Activated T-cell treated with anti-CD3 and anti-CD28 coated beads, Interleukin-2, amount 50 U/mL, for 72 hours (primary cell): ENCODE measurements around the gene UCK1. TPM values are rescaled to one million over a fixed set of nuclear protein-coding genes. Genes with fewer than 3 reads are reported as not detected.

Experiments
- ATAC-seq, 2 donors: fragments of 150-1000 bp; cut with Tn5 transposase; replicated peaks in 1 of 2; 2 replicates each; pipeline ENCODE4 v1.10.0; 2021; ENCODE audit warnings: moderate library complexity in 2 of 2, mild to moderate bottlenecking in 1 of 2
- DNase-seq, 2 donors: peaks; one replicate each; pipeline ENCODE4 v3.0.0; 2021 to 2022; ENCODE audit warnings: mixed read lengths in 1 of 2
- H3K27ac Mint-ChIP-seq: one replicate; pipeline ENCODE4 v1.8.0; 2022; ENCODE audit warnings: mild to moderate bottlenecking, moderate library complexity, mixed read lengths
- H3K27me3 Mint-ChIP-seq: one replicate; pipeline ENCODE4 v1.8.0; 2022; ENCODE audit warnings: low read depth, mixed read lengths
- H3K36me3 Mint-ChIP-seq, 2 donors: one replicate each; pipeline ENCODE4 v1.8.0; 2022; ENCODE audit warnings: mixed read lengths in 2 of 2, mild to moderate bottlenecking in 1 of 2; ENCODE audit not compliant: insufficient read depth in 2 of 2
- H3K4me1 Mint-ChIP-seq: one replicate; pipeline ENCODE4 v1.8.0; 2022; ENCODE audit warnings: low read depth, mixed read lengths
- H3K4me3 Mint-ChIP-seq, 2 donors: one replicate each; pipeline ENCODE4 v1.8.0; 2022; ENCODE audit warnings: mild to moderate bottlenecking in 2 of 2, mixed read lengths in 2 of 2, moderate library complexity in 2 of 2
- H3K9me3 Mint-ChIP-seq, 2 donors: one replicate each; pipeline ENCODE4 v1.8.0; 2022; ENCODE audit warnings: mixed read lengths in 2 of 2
- total RNA-seq, 2 donors: library from RNA; stranded (reverse); gene quantifications; one replicate each; pipeline ENCODE4 v1.2.3, GENCODE V29; 2022

UCK1 gene
- total RNA-seq, result 10 to 100 TPM; 19.2 to 29.7 TPM

DNA sequence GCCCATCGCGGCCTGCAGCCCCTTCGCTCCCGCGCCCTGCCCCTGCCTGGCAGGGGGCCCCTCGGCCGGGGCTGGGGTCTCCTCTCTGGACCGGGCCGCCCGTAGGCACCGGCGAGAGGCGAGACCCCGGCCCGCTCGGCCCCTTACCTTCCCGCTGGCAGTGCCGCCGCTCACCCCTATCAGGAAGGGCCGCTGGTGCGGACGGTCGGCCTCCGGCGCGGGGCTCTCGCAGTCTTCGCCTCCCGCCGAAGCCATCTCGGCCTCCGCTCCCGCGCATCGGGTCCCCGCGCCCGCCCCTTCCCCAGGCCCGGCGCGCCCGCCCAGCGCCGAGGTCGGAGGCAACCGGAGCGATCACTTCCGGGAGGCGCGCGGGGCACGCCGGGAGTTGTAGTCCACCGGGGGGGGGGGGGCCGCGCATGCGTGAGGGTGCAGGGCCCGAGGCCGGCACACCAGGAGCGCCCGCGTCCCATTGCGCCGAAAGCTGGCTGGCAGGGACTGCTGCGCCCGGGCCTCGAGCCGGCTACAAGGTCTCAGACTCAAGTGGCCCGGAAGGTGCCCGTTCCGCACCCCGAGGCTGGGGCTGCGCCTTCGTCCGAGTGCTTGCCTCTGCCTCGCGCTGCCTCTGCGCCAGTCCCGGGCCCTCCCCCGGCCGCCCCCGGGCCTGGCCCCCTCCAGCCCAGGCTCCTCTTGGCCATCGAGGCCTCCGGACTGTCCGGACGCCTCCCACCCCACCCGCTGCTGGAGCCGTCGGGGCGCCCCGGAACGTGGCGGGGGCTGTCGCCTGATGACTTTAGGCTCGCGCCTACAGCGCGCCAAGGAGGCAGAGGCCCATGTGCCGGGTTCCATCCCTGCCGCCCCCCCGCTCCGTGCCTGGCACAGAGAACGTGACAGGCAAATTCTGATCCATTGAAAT lies at the start of gene UCK1:
Gene UCK1 (minus strand): TSS at position 344 of the 913 bp plus-strand sequence. CDS start 89 bp downstream, at position 255.
- no peaks in the 10 kb centered on the region for H3K27me3 Mint-ChIP-seq
- peaks cover 21% of the 10 kb centered on the region for H3K4me1 Mint-ChIP-seq
- peak; percentile 97 to 98 for ATAC-seq
- no peak within 1 kb of the TSS for H3K27ac Mint-ChIP-seq
- H3K36me3 Mint-ChIP-seq, result peaks cover 0 to 2% of the 10 kb centered on the region in 2 donors
- H3K9me3 Mint-ChIP-seq, result no peaks in the 10 kb centered on the region
- H3K4me3 Mint-ChIP-seq, result peak within 1 kb of the TSS; percentile 84 to 89
- peak; percentile 82 to 85 for DNase-seq

DNA sequence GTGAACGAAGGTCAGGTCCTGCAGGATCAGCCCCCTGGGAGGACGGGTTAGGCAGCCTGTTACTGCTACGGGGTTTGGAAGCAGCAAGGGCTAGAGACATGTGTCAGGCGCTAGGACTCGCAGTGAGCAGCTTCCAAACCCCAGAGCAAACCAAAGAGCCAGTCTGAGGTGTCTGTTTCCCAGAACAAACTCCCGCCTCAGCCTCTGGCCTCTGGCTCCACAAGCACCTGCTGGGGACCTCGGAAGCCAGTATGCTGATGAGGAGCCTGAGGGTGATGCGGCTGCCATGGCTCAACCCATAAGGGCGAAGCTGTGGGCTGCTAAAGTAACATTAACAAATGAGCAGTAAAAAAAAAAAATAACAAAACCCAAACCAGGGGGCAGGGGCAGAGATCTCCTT lies 49.3 kb upstream of the UCK1 start:
- H3K36me3 Mint-ChIP-seq, result peaks cover 7 to 33% of the 10 kb centered on the region in 2 donors
- ATAC-seq, result no peak
- DNase-seq, result no peak
- no peaks in the 10 kb centered on the region for H3K27me3 Mint-ChIP-seq
- H3K4me1 Mint-ChIP-seq, result peaks cover 34% of the 10 kb centered on the region
- H3K9me3 Mint-ChIP-seq, result no peaks in the 10 kb centered on the region
- no peak overlapping the region for H3K27ac Mint-ChIP-seq
- H3K4me3 Mint-ChIP-seq, result no peak overlapping the region

DNA sequence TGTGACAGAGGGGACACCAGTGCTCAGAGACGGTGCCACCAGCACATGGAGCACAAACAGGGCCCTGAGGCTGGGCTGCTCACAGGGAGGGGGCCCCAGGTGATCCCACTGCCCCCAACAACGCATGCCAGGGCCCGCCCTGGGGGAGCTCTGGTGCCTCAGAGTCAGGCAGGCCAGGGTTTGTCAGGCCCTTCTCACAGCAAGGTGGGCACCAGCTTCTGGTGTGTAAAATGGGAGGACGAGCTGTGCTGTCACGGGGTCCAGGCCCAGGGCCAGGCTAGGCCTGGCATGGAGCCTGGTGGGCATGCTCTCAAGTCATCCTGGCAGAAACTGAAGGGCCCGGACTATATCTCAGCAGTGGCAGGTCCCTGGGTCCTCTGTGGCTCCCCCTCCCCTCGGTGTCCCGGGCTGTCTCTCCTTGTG lies 48.7 kb upstream of the UCK1 start:
- Mint-ChIP-seq H3K4me3 (peak overlapping the region; percentile 60 to 61), H3K36me3 (peaks cover 7 to 30% of the 10 kb centered on the region in 2 donors), H3K9me3 (no peaks in the 10 kb centered on the region), H3K27ac (no peak overlapping the region), H3K27me3 (no peaks in the 10 kb centered on the region), H3K4me1 (peaks cover 29% of the 10 kb centered on the region)
- DNase-seq (no peak), ATAC-seq (no peak)

DNA sequence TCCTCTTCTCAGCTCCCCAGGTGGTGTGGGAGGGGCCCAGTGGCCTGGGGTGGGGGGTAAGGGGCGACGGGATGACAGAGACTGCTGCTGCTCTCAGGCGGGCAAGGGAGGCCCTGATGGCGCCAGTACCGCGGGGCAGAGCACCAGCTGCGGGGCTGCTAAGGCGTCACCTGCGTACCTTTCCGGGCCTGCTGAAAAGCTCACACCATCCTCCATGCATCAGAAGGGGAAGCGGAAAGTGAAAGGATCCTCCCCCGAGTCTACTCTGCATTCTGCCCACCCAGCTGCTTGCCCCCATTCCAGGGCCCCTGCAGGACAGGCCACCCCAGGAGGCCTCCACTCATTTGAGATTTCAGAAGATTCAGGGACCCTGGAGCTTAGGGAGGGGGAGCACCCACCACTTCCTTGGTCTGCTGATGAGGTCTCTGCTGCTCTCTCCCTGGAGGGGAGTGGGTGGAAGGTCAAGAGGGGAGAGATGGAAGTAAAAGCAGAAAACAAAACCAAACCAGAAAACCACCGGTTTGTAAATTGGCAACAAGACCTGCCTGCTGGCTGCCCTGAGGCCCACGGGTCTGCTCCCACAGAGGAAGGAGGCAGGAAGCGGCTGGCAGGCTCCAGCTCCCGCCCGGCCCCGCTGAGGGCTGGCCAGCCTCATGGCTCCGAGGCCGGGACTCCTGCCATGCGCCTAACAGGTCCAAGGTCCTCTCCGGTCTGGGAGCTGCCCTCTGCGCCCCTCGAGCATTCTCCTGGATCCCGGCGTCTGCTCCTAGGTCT lies 47.9 kb upstream of the UCK1 start:
- Mint-ChIP-seq H3K4me3 (peak overlapping the region; percentile 60 to 61), H3K27ac (peak overlapping the region; percentile 85)
- DNase-seq, result peak; percentile 20 to 33

DNA sequence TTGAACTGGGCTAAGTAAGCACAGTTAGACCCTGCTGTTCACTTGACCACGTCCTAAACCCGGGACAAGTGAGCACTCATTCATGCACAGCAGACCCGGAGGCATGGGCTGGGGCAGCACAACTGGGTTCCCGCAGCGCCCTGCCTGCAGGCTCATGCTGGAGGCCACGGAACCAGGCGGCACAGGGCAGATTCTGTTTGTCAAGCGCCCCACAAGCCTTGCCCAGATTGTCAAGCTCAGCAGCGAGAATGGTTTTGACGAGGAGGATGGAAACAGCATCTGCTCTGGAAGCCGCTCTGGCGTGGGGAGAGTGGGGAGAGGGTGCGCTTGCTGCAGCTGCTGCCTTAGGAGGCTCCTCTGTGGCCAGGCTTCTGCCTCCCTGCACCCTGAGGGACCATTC lies 47.0 kb upstream of the UCK1 start:
- DNase-seq, result no peak
- Mint-ChIP-seq H3K4me1 (peaks cover 24% of the 10 kb centered on the region), H3K4me3 (peak overlapping the region in 1 of 2 donors; percentile 37), H3K27me3 (no peaks in the 10 kb centered on the region), H3K27ac (no peak overlapping the region), H3K36me3 (peaks cover 7 to 25% of the 10 kb centered on the region in 2 donors), H3K9me3 (no peaks in the 10 kb centered on the region)
- ATAC-seq, result no peak

More for the DNA sequence above, 47.9 kb upstream of the UCK1 start:
- peaks cover 24% of the 10 kb centered on the region for H3K4me1 Mint-ChIP-seq
- no peaks in the 10 kb centered on the region for H3K9me3 Mint-ChIP-seq
- H3K27me3 Mint-ChIP-seq, result no peaks in the 10 kb centered on the region
- peaks cover 7 to 29% of the 10 kb centered on the region in 2 donors for H3K36me3 Mint-ChIP-seq
- peak; percentile 61 to 73 for ATAC-seq

DNA sequence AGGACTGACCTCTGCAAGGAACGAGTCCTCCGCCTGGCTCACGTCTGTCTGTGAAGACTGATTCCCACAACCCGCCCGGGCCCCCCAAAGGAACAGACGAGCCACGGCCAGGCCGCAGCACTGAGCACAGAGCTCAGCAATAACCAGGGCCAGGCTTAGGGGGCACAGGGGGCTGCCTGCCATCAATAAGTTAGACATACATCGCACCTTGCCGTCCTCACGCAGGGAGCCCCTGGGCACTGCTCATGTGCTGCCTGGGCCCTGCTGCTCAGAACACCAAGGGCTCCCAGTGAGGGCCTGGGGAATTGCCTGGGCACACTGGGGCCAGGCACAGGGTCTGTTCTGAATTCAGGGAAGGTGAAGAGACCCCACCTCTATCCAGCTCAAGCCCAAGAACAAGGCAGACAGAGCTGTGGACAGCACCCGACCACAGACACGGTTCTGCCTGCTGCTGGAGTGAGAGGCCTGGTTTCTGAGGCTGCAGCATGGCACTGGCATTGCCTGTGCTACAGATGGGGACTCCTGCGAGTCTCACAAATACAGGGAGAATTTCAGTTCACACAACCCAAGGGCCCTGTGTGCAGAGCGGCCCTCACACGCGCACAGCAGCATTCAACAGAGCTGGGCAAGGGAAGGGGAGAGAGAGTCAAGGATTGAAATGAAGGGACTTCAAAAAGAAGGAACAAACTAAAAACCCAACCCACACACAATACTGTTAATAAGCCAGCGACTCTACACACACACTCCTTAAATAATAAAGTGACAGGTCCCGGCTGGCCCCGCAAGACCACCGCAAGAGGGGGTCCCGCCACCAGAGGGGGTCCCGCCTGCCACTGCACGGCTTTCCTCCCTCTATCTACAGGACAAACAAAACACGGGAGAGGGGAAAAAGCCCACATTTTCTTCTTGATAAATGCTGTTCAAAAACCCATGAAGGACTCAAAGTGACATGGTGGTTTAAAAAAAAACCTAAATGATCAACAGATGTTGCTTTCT lies 46.2 kb upstream of the UCK1 start:
- H3K9me3 Mint-ChIP-seq, result no peaks in the 10 kb centered on the region
- H3K36me3 Mint-ChIP-seq, result peaks cover 7 to 24% of the 10 kb centered on the region in 2 donors
- peak overlapping the region; percentile 77 for H3K27ac Mint-ChIP-seq
- no peaks in the 10 kb centered on the region for H3K27me3 Mint-ChIP-seq
- ATAC-seq, result no peak
- no peak overlapping the region for H3K4me3 Mint-ChIP-seq
- H3K4me1 Mint-ChIP-seq, result peaks cover 24% of the 10 kb centered on the region
- DNase-seq, result no peak

DNA sequence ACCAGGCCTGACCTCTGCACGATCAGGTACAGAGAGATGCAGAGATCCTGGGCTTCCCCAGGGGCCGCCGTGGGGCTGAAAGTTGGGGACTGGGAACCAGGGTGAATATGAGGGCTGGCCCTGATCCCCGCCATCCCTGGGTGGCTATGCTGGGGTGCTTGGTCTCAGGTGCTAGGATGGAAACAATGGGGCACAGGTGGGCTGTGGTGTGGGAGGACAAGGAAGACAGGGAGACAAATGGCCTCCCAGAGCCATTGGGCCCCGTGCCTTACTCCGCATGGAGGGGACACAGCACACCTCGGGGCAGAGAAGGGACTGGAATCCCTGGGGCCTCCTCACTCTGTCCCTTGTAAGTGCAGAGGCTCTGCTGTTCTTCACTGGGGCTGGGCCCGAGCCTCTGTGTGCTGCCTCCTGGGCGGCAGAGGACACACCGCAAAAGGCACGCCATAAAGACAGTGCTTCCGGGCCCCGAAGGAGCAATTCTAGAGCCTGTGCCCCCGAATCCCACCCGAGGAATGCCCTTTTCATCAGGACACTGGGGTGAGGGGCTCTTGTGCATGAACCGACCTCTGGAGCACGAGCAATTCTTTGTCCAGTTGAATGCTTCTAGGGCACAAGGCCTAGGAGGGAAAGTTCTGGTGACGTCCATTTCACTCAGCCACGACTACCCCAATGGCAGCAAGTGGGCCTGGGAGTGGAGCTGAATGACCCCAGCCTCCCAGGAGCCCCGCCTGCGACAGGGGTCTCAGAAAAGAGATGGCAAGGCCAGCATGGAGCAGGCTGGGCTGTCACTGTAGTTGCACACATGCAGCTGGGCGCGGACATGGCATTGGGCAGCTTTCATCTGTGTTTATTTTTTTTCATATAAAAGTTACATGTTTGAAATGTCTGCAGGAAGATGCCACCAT lies 45.1 kb upstream of the UCK1 start:
- ATAC-seq (no peak), DNase-seq (no peak)
- H3K36me3 Mint-ChIP-seq, result peaks cover 5 to 21% of the 10 kb centered on the region in 2 donors
- H3K27ac Mint-ChIP-seq, result no peak overlapping the region
- peaks cover 24% of the 10 kb centered on the region for H3K4me1 Mint-ChIP-seq
- no peaks in the 10 kb centered on the region for H3K9me3 Mint-ChIP-seq
- H3K4me3 Mint-ChIP-seq, result no peak overlapping the region
- no peaks in the 10 kb centered on the region for H3K27me3 Mint-ChIP-seq

DNA sequence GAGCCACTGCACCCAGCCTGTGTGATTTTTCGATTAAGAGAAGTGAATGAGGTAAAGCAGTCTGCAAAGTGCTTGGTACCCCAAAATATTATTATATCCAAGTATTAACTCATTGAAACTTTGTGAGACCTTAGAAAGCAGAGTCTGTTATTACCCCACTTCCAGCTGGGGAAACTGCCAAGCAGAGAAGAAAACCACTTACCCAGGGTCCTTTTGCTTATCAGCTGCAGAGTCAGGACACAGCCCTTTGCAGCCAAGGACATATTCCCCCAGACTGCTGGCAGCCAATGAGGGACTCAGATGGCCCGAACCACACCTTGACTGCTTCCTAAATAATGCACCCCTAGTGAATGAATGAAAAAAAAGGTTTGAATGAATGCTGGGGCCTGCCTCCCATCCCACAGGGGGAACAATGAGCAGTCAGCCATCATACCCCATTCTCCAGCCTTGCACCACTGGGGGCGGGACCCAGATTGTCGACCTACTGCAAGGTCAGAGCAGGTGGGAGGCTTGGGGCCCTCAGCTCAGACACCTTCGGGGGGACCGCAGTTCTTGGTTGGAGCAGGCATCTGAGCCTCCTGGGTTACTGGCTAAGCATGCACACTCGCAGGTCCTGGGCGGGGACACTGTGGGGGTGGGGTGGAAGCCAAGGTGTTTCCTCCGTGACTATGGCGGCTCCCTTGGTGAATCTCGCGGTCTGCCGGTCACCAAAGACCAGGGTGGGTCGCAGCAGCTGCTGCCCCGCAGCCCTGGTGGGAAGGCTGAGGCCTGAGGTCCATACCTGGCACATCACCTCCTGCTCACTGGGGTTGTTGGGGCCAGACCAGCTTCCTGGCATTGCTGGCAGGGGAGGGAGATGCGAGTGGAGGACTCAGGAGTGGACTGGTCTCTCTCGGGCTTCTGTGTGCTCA lies 43.9 kb upstream of the UCK1 start:
- ATAC-seq, result no peak
- DNase-seq, result no peak
- H3K4me1 Mint-ChIP-seq, result peaks cover 24% of the 10 kb centered on the region
- no peak overlapping the region for H3K27ac Mint-ChIP-seq
- no peaks in the 10 kb centered on the region for H3K27me3 Mint-ChIP-seq
- H3K4me3 Mint-ChIP-seq, result no peak overlapping the region
- no peaks in the 10 kb centered on the region for H3K9me3 Mint-ChIP-seq
- H3K36me3 Mint-ChIP-seq, result peaks cover 3 to 21% of the 10 kb centered on the region in 2 donors

DNA sequence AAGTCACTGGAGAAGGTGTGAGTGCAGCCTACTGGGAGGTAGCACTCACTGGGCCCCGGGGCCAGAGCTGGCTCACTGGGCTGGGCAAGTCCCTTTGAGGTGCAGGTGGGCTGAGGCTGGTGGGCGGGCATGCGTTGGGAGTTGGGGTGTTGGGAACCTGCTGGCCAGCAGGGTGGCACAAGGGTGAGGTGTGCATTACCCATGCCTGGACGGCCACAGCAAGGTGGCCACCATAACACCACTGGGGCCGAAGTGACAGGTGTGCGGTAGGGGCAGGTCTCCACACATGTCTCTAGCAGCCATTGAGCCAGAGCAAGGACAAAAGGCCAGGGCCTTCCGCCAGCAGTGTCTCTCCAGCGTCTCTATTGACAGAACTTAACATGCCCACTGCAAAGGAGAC lies 36.8 kb upstream of the UCK1 start:
- DNase-seq, result no peak
- H3K27me3 Mint-ChIP-seq, result no peaks in the 10 kb centered on the region
- H3K36me3 Mint-ChIP-seq, result peaks cover 2 to 11% of the 10 kb centered on the region in 2 donors
- H3K27ac Mint-ChIP-seq, result no peak overlapping the region
- H3K4me1 Mint-ChIP-seq, result peaks cover 15% of the 10 kb centered on the region
- no peaks in the 10 kb centered on the region for H3K9me3 Mint-ChIP-seq
- no peak overlapping the region for H3K4me3 Mint-ChIP-seq
- ATAC-seq, result peak; percentile 26 to 46

DNA sequence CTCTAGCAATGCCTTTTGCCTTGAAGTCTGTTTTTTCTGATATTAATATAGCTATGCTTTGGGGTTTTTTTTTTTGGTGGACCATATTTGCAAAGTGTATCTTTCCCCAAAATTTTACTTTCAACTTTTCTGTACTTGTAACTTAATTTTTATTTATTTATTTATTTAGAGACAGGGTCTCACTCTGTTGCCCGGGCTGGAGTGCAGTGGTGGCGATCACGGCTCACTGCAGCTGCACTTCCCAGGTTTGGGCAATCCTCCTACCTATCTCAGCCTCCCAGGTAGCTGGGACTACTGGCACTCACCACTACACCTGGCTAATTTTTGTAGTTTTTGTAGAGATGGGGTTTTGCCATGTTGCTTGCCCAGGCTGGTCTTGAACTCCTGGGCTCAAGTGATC lies 35.1 kb upstream of the UCK1 start:
- Mint-ChIP-seq H3K4me1 (peaks cover 15% of the 10 kb centered on the region), H3K27ac (no peak overlapping the region), H3K9me3 (no peaks in the 10 kb centered on the region), H3K4me3 (peak overlapping the region in 1 of 2 donors; percentile 29), H3K27me3 (no peaks in the 10 kb centered on the region), H3K36me3 (peaks cover 4 to 10% of the 10 kb centered on the region in 2 donors)
- DNase-seq (no peak), ATAC-seq (no peak)

DNA sequence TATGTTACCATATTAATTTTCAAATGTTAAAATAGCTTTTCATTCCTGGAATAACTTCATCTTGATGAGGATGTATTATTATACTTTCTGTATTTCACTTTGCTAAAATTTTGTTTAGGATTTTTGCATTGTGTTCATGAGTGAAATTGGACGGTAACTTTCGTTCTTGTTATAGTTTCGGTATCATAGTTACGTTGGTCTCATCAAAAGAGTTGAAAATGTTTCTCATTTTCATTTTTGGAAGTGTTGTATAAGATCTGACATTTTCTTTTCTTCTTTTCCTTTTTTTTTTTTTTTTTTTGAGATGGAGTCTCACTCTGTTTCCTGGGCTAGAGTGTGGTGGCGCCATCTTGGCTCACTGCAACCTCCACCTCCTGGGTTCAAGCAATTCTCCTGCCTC lies 34.3 kb upstream of the UCK1 start:
- Mint-ChIP-seq H3K36me3 (peaks cover 4 to 9% of the 10 kb centered on the region in 2 donors), H3K9me3 (no peaks in the 10 kb centered on the region), H3K27me3 (no peaks in the 10 kb centered on the region), H3K4me3 (no peak overlapping the region), H3K27ac (no peak overlapping the region), H3K4me1 (peaks cover 15% of the 10 kb centered on the region)
- no peak for DNase-seq
- ATAC-seq, result no peak
